Stimulated activated CD4-positive, alpha-beta T cell treated with anti-CD3 and anti-CD28 coated beads, Interleukin-15, amount 100 ng/mL, for 24 hours (primary cell): ENCODE measurements around the gene VPS33A.
A peak's percentile ranks its signal among the peaks of the same experiment; 100 is the strongest.

Source experiments
- DNase-seq: peaks from one replicate; pipeline ENCODE4 v3.0.0-alpha.2; 2020

The VPS33A gene

GRCh38 chr12:122250047-122250446 is 16.2 kb downstream of the VPS33A start:
- DNase-seq = no peak

- DNase-seq = no peak
These were observed 20.7 kb downstream of the VPS33A start for GRCh38 chr12:122245553-122245952.

- no peak for DNase-seq
These were observed 21.5 kb downstream of the VPS33A start for GRCh38 chr12:122244565-122245371.

- DNase-seq = no peak
These were observed 22.3 kb downstream of the VPS33A start for GRCh38 chr12:122243965-122244364.

- no peak for DNase-seq
These were observed 27.4 kb downstream of the VPS33A start for GRCh38 chr12:122238861-122239260.

- no peak for DNase-seq
These were observed 30.6 kb downstream of the VPS33A start for GRCh38 chr12:122235741-122236140.

GRCh38 chr12:122232691-122233090 is 33.6 kb downstream of the VPS33A start:
- DNase-seq = no peak

- DNase-seq = no peak
These were observed 35.5 kb downstream of the VPS33A start for GRCh38 chr12:122230798-122231197.

- no peak for DNase-seq
These were observed 38.2 kb downstream of the VPS33A start for GRCh38 chr12:122228092-122228491.

- DNase-seq = peak; percentile 28
These were observed 39.0 kb downstream of the VPS33A start for GRCh38 chr12:122227341-122227740.

GRCh38 chr12:122226366-122227125 is 39.7 kb downstream of the VPS33A start:
- DNase-seq = no peak

GRCh38 chr12:122225683-122226365 is 40.5 kb downstream of the VPS33A start, which contains the start of gene DIABLO:
TSS of gene DIABLO (minus strand) at chr12:122226052. CDS start at chr12:122226014, 38 bp downstream.
- DNase-seq = peak; percentile 100

GRCh38 chr12:122216445-122216844 is 49.8 kb downstream of the VPS33A start:
- no peak for DNase-seq

- DNase-seq = no peak
These were observed 50.5 kb downstream of the VPS33A start for GRCh38 chr12:122215771-122216170.

GRCh38 chr12:122208073-122208820 is 58.0 kb downstream of the VPS33A start:
- DNase-seq = no peak

GRCh38 chr12:122207391-122207790 is 58.9 kb downstream of the VPS33A start:
- DNase-seq = no peak

- no peak for DNase-seq
These were observed 59.3 kb downstream of the VPS33A start for GRCh38 chr12:122206976-122207375.

- DNase-seq = no peak
These were observed 60.0 kb downstream of the VPS33A start for GRCh38 chr12:122206111-122206881.

- DNase-seq = no peak
These were observed 61.0 kb downstream of the VPS33A start for GRCh38 chr12:122205053-122205925.

- peak; percentile 29 for DNase-seq
These were observed 61.9 kb downstream of the VPS33A start for GRCh38 chr12:122204167-122205052.
